Lower leg skin (tissue), 3 donors: Measurements from ENCODE around the gene STX4.

Experiments used
- CTCF ChIP-seq, 3 donors: fragments of 450-650 bp; IDR thresholded peaks; one replicate each; pipeline ENCODE4 v1.5.1; 2016; ENCODE audit warnings: antibody characterized with exemption in 3 of 3, mild to moderate bottlenecking in 3 of 3, moderate library complexity in 2 of 3
- POLR2A ChIP-seq, 2 donors: fragments of 450-650 bp; IDR thresholded peaks; one replicate each; pipeline ENCODE4 v1.6.1; 2016 to 2017; ENCODE audit warnings: antibody characterized with exemption in 2 of 2, mild to moderate bottlenecking in 1 of 2, moderate library complexity in 1 of 2

GRCh38 chr16:31006589-31006988, 26.8 kb upstream of the STX4 start:
- TF ChIP-seq CTCF (IDR thresholded peaks at IDR 0.05): no peak
- no peak for TF ChIP-seq POLR2A (IDR thresholded peaks at IDR 0.05)
